ENCODE results near the gene VWF.
"Not testable (repeated sequence)": the region's sequence is repeated elsewhere in the genome, so short reads cannot be mapped to it uniquely, and the experiment has no call there.

The VWF gene

GRCh38 chr12:6029401-6029800 lies 95.1 kb downstream of the VWF start:
- no peak for DNase-seq

DNA sequence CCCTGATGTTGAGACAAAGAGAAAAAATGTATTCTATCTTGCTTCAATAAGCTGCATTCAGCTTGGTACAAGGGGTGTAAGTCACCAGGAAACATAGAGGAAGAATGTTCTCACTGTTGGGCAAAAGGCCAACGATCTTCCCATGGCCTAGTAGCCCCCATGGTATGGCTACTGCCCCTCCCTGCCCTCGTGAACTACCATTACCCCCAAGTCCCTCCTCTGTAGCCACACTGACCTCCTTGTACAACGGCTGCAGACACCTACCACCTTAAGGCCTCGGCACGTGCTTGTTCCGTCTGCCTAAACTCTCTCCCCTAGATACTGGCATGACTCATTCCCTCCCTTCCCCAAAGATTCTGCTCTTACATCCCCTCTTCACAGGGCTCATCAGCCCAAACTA lies 97.5 kb downstream of the VWF start:
- DNase-seq = no peak

DNA sequence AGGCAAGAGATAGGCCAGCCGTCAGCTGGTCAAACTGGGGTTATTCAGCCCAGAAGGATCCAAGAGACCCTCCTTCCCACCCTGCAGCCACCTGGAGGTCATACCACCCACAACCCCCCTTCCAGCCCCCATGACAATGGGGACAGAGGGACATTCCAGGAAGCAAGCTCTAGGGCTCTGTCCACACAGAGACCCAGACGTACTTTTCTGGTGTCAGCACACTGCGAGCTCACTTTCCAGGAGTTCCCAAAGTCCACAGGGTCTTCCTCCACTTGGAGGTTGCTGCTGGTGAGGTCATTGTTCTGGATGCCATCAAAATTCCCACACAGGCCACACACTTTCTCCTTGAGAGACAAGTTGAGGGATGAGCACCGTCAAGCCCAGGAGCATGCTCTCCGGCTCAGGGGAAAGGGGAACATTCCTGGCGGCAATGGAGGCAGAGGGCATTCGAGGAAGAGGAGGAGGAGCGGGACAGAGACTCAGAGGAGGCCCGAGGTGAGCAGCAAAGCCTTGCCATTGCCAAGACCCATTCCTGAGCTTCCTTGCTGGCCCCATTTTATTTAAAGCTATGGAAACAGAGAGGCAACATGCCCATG lies 98.7 kb downstream of the VWF start:
- DNase-seq = not testable (repeated sequence)

DNA sequence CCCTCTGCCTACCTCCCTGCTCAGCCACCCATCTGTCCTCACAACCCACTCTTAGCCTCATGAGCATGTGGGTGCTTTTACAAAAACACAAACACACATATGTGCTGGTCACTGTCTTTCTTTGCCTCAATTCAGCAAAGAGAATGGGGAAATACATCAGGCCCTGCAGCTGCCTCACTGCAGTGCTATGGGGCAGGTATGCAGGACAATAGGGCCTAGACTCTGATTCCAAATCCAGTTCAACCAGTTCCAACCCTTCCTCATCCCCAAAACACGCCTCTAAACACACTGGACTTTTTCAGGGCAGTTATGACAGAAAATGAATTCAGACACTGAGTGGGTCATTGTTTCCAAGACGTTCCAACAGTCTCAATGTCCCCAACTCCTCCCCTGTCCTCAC lies 100.4 kb downstream of the VWF start:
- DNase-seq = not testable (repeated sequence)

DNA sequence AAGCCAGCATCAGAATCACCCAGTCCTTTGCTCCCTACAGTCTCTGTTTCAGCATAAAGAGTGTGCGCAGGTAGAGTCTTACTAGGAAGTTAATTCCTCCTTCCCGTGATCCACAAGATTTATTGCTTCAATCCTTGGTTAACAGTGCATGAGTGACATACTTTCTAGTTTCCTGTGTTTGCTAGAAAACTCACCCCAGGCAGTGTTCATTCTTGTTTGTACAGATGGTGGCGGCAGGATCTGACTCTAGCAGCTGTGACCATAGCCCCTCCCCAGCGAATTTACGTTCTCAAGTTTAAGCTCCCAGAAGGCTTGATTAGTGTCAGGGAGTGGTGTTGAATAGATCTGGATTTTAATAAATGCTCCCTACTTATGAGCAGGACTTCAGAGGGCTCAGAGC lies 103.5 kb downstream of the VWF start:
- DNase-seq = no peak

GRCh38 chr12:6020511-6020910 lies 104.0 kb downstream of the VWF start:
- not testable (repeated sequence) for DNase-seq

DNA sequence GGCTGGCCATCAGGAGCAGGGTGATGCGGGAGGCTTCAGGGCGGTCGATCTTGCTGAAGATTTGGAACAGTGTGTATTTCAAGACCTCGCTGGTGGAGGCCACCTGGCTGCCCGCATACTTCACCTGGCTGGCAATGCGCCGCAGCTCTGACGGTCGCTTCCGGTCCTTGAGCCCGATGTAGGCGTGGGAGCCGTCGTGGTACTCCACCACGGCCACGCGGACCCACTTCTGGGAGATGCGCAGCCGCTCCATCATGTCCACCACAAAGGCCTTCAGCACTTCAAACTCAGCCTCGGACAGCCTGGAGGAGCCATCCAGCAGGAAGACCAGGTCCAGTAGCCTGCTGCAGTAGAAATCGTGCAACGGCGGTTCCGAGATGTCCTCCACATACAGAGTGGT lies 105.2 kb downstream of the VWF start:
- not testable (repeated sequence) for DNase-seq

DNA sequence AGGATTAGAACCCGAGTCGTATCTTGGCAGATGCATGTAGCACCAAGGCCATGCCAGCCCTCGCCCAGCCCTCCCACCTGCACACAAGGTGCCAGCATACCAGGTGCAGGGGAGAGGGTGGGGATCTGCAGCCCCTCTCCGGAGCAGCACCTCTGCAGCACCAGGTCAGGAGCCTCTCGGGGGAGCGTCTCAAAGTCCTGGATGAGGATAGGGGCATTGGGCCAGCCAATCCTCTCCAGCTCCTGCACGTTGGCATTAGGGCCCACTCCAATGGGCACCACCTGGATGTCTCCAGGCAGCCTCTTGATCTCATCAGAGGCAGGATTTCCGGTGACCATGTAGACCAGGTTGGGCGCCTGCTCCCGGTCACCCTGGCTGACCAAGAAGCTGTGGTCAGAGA lies 106.2 kb downstream of the VWF start:
- DNase-seq = no peak

- no peak for DNase-seq
These were observed 107.7 kb downstream of the VWF start for GRCh38 chr12:6016756-6017155.

DNA sequence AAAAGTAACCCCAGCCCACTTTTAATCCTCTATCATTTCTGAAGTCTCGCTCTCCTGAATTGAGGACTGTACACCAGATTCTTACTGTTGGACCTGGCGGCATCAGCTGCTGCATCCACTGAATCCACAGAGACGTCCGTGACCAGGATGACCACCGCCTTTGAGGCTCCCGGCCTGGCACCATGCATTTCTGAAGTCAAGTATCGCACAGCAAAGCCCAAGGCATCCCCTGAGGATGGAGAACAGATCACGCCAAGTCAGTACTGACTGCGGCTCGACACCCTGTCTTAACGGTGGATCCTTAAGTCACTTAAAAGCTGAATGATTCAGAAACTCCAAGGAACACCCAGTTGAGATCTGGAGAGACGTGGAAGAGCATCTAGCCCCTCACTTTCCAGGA lies 108.5 kb downstream of the VWF start:
- not testable (repeated sequence) for DNase-seq

DNA sequence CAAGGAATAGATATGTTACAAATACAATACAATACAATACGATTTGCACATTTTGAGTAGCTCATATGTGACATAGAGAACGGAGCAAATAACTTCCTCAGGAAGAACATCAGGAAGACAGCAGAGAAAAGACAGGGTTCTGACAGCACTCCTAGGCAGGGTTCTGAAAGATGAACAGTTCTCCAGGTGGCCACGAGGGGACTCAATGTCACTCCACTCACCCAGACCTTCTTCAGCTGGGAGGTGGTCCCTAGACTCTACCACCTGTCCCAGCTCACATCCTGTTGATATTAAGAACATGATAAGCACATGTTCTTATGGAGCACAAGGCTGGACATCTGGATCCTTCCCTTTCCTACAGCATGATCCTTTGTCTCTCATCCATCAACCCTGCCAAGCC lies 109.2 kb downstream of the VWF start:
- not testable (repeated sequence) for DNase-seq

DNA sequence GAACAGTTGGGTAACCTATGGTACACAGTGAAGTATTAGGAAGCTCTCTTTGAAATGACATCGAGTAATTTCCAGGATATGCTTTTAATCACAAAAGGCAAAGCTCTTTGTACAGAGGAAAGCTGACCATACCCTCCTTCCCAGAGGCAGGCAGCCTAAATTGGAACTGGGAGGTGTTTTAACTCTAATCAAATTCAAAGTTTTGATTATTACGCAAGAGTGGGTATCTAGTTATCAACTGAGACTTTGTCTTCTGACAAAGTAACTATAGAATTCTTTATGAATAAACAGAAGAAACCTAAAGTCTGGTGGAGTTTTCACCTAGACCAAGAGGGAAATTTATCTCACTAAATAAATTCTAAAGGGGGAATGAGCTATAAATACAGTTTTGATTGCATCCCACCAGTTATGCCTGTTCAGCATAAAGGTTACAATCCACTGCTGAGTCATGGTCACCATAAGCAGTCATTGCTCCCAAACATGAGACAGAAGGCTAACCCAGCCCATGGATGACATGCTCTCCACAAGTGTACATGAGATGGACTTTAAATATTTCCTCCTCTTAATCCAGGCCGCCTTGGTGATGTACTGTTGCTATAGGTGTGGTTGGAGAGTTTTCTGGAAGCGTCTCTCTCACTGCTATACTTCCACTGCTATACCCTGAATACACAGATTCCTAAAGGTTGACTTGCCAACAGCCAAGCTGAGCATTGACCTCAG lies 113.7 kb downstream of the VWF start:
- DNase-seq = not testable (repeated sequence)

- DNase-seq = no peak
These were observed 127.2 kb downstream of the VWF start for GRCh38 chr12:5997260-5997659.

DNA sequence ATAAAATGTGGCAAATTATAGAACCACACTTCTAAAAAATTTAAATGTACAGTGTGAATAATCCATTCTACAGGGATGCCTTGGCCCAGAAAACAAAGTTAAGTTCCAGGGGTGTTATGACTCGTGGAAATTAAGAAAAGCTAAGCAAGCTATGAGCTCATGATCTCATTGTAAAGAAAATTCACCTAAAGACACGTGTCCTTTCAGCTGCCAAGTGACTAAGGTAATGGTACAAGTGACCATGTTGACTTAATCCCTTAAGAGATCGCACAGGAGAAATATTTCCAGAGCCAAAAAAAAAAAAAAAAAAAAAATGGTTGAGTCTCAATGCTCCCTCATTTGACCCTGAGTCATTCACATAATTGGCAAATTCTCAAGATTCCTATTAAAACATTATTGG lies 128.0 kb downstream of the VWF start:
- no peak for DNase-seq

DNA sequence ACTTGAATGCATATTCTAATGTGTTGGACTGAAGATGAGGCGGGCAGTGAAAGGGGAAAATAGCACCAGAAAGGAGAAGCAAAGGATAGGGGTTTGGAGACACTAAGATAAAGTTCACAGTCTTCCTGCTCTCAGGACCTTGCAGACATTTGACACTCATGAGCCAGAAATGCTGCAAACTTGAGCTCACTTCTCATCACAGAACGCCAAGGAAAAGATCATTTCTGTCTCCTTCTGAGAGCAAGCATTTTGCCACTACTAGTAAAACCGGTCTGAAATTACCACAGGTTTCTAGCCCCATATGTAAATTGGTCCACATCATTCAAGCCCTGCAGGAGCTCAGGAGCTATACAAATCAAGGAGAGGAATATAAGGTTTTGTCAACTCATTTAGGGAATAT lies 134.8 kb downstream of the VWF start:
- no peak for DNase-seq

GRCh38 chr12:5988659-5989116 lies 135.8 kb downstream of the VWF start:
- DNase-seq = peak; percentile 48

- no peak for DNase-seq
These were observed 136.4 kb downstream of the VWF start for GRCh38 chr12:5988088-5988487.

GRCh38 chr12:5987573-5987972 lies 136.9 kb downstream of the VWF start:
- no peak for DNase-seq

DNA sequence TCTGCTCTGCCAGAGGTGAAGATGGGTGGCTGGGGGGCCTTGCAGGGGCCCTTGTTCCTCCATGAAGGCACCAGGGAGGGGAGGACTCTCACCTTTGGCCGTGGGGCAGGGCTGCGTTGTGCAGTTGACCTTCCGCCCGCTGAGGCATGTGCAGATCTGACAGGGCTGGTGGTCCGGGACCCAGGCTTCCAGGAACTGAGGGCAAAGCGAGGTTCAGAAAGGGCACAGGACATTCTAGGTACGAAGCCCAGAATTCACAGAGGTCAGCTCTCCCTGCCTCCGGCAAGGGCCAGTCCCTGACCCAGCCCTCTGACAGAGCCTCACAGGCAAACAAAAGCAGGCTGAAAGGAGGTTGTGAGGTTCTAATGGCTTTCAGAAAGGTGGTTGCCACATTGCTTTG lies 139.0 kb downstream of the VWF start:
- DNase-seq = no peak

GRCh38 chr12:5984873-5985272 lies 139.6 kb downstream of the VWF start:
- DNase-seq = no peak

GRCh38 chr12:5982106-5982505 lies 142.4 kb downstream of the VWF start:
- DNase-seq = no peak

DNA sequence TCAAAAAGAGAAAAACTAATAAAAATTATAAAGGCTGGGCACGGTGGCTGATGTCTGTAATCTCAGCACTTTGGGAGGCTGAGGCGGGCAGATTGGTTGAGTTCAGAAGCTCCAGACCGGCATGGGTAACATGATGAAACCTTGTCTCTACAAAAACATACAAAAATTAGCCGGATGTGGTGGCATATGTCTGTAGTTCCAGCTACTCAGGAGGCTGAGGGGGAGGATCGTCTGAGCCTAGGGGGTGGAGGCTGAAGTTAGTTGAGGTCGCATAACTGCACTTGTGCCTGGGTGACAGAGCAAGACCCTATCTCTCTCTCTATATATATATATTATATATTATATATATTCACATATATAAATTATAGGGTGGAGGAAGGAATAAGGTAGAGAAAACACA lies 146.9 kb downstream of the VWF start:
- no peak for DNase-seq

DNA sequence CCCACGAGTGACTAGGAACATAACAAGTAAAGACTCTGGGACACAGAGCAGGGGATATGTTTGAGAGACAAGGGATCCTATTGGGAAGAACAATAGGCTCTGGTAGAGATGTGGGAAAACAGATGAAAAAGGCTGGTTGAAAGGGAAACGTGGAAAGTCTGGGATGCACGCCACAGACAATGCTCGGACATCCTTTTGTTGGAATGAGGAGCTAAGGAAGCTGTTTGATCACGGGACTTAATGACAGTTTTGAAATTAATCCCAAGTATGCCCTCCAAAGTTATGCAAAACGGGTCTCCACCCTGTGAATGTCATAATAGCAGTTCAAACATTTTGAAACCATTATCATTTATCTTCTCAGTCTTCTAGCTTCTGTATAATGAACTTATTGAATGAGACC lies 147.8 kb downstream of the VWF start:
- no peak for DNase-seq

DNA sequence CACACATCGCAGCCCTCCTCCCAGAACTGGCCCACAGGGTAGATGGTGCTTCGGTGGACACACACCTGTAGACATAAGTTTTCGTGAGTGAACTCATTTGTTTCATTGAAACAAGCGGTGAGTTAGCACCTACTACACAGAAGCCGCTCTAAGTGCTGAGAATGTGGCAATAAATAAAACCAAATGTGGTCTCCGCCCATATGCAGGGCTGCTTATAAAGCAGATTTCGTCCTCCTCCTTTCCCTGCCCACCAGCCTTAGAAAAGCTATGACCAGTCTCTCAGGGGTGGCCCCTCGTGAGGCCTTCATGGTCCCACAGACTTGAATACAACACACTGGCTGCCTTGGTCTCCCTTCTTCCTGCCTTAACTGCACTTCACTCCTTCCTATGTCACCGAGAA lies 148.3 kb downstream of the VWF start:
- DNase-seq = no peak
